Erythroblast (primary cell): ENCODE results near the gene C11orf21.
A peak's percentile ranks its signal among the peaks of the same experiment; 100 is the strongest.

Source experiments
- DNase-seq, 2 experiments: peaks; one replicate each; lab custom pipeline; 2025; lab: John Stamatoyannopoulos, UW
- GATA1 ChIP-seq: IDR thresholded peaks from 2 replicates; pipeline ENCODE4 v1.6.1; 2011; ENCODE audit warnings: low read depth, mild to moderate bottlenecking, control low read depth, low read length, moderate library complexity
- POLR2A ChIP-seq: IDR thresholded peaks from 2 replicates; pipeline ENCODE4 v1.6.1; 2011; ENCODE audit warnings: mild to moderate bottlenecking, low read length

The C11orf21 gene

DNA sequence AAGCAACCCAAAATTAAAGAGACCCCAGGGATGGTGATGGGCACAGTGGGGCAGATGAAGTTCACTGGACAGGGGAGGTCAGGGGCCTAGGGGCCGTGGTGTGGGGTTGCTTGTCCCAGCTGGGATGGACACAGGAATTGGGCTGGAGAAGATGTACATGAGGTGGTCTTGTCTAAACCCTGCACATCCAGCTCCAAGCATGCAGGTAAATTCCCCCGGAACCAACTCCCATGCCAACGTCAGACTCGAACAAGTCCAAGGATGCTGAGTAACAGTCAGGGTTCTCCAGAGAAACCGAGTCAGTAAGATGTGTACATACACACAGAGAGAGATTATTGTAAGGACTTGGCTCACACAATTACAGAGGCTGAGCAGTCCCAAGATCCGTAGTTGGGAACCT is 29.0 kb upstream of the C11orf21 start:
- TF ChIP-seq POLR2A (no peak), GATA1 (no peak)
- DNase-seq = no peak

DNA sequence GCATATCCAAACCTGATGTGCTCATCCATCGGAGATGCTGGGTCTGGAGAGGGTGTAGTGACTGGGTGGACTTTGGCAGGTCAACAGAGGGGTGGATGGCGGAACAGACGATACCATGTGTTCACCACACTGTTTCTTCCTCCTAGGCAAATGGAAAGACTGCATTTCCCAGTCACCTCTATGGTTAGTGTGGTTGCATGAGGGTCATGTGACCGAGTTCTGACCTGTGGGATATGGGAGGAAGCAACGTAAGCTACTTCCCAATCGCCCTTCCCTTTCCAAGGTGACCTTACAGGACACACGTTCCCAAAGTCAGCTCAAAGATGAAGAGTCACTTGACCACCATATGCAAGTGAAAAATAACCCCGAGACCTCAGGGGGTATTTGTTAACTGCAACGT is 27.8 kb upstream of the C11orf21 start:
- TF ChIP-seq GATA1 = no peak
- no peak for TF ChIP-seq POLR2A
- DNase-seq = no peak

- DNase-seq = no peak
- no peak for TF ChIP-seq POLR2A
- TF ChIP-seq GATA1 = no peak
Observed at GRCh38 chr11:2328656-2329354, 27.1 kb upstream of the C11orf21 start.

DNA sequence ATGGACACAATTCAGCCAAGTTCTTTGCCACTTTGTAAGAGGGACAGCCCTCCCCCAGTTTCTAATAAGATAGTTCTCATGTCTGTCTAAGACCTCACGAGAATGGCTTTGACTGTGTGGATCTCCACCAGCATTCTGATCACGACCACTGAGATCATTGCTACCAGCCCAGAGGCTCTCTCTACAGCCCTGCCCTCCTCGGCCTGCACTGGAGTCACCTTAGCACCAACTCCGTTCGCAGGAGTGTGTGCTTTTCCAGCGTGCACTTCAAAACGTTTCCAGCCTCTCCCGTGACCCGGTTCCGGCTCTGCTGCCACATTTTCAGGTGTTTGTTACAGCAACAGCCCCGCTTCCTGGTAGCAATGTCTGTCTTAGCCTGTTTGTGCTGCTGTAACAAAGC is 26.3 kb upstream of the C11orf21 start:
- no peak for TF ChIP-seq GATA1
- no peak for TF ChIP-seq POLR2A
- DNase-seq = no peak

DNA sequence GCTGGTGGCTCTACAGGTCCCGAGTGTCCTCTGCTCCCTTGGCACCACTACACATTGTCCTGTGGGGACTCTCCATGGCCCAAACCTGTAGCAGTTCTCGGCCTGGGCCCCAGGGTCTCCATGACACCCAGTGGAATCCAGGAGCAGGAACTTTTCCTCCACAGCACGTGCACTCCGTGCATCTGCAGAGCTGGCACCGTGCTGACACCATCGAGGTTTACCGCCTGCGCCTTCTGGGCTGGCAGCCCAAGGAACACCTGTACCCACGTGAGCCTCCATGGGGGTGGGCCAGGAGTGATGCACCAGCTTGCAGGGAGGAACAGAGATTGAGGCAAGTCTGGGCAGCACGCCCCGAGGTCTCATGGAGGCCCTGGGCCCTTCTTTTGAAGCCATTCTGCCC is 25.3 kb upstream of the C11orf21 start:
- DNase-seq = no peak

DNA sequence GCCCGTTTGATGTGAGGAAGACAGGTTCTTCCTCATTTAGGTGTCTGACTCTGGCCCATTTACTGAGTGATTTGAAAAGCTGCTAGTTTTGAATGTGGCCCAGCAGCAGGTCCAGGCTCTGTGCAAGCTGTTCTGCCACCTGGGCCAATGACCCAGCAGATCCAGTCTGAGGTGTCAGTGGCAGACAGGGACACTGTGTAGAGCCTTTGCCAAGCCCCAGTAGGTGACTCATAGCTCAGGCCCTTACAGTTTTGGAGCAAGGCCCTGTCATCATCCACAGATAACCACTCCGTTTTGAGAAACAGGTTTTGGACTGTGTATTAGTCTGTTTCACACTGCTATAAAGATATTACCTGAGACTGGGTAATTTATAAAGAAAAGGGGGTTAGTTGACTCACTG is 24.0 kb upstream of the C11orf21 start:
- DNase-seq = no peak
- TF ChIP-seq GATA1 (no peak), POLR2A (no peak)

More for the DNA sequence above, 25.3 kb upstream of the C11orf21 start:
- TF ChIP-seq GATA1 (no peak), POLR2A (no peak)

DNA sequence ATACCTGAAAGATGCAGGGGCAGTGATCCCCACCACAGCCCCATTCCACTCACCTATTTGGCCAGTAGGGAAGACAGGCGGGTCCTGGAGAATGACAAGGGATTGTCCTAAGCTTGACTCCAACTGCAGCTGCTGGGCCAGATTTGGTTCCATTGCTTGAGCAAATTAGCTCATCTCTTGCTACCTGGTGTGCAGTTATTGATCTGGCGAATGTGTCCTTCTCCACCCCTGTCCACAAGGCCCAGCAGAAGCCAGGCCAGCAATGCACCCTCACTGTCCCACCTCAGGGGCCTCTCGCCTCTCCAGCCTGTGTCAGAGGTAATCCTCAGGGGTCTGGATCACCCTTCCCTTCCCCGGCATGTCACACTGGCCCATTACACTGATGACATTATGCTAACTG is 23.4 kb upstream of the C11orf21 start:
- no peak for TF ChIP-seq GATA1
- TF ChIP-seq POLR2A = no peak
- no peak for DNase-seq

DNA sequence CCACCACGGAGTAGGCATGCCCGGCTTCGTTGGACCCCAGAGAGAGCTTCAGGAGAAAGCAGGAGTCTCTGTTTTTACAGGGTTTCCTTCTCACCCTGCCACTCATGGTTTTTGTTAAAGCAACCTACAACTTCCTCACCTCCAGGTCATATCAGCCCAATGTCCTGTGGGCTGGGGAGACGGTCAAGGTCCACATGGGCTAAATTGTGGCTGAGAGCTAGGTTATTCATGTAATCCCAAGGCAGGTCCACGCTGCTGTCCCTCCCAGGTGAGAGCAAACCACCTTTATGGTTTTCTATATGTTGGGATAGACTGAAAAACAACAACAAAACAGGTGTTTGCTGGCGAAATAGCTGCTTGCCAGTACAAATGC is 19.6 kb upstream of the C11orf21 start:
- TF ChIP-seq GATA1 (no peak), POLR2A (no peak)
- DNase-seq = no peak

GRCh38 chr11:2320568-2321310 is 19.0 kb upstream of the C11orf21 start:
- DNase-seq = peak in 1 of 2 experiments; percentile 41
- TF ChIP-seq POLR2A = no peak
- TF ChIP-seq GATA1 = no peak

GRCh38 chr11:2319791-2320472 is 18.2 kb upstream of the C11orf21 start:
- DNase-seq = peak; percentile 32 to 49
- TF ChIP-seq POLR2A (peak; percentile 47), GATA1 (no peak)

GRCh38 chr11:2318707-2319106 is 17.0 kb upstream of the C11orf21 start:
- peak in 1 of 2 experiments; percentile 50 for DNase-seq
- TF ChIP-seq POLR2A (no peak), GATA1 (no peak)

DNA sequence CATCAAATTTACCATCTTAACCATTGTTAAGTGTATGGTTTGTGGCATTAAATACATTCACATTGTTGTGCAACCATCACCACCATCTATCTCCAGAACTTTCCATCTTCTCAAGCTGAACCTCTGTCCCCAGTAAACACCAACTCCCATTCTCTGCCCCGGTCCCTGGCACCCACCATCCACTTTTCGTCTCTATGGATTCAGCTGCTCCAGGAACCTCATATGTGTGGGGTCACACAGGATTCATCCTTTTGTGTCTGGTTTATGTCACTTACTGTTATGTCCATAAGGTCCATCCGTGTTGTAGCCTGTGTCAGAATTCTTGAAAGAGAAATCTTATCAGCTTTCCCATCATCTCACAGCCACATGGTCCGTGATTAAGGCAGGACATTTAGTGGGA is 16.4 kb upstream of the C11orf21 start:
- TF ChIP-seq POLR2A = no peak
- no peak for TF ChIP-seq GATA1

GRCh38 chr11:2317354-2318050 is 15.8 kb upstream of the C11orf21 start:
- DNase-seq = peak; percentile 40 to 58
- TF ChIP-seq POLR2A = no peak
- TF ChIP-seq GATA1 = no peak

More for the DNA sequence above, 16.4 kb upstream of the C11orf21 start:
- peak; percentile 40 to 50 for DNase-seq

DNA sequence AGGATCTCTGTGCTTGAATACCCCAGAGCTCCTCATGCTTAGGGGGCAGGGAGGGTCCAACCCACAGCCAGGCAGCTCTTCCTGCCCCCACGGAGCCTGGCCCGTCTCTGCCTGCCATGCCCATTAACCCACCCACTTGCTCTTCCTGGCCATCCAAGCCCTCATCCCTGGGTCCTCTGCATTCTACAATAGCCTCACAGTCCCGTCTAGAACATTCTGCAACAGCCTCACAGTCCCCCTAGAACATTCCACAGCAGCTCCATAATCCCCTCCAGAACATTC is 15.2 kb upstream of the C11orf21 start:
- no peak for DNase-seq
- TF ChIP-seq GATA1 = no peak
- TF ChIP-seq POLR2A = no peak

DNA sequence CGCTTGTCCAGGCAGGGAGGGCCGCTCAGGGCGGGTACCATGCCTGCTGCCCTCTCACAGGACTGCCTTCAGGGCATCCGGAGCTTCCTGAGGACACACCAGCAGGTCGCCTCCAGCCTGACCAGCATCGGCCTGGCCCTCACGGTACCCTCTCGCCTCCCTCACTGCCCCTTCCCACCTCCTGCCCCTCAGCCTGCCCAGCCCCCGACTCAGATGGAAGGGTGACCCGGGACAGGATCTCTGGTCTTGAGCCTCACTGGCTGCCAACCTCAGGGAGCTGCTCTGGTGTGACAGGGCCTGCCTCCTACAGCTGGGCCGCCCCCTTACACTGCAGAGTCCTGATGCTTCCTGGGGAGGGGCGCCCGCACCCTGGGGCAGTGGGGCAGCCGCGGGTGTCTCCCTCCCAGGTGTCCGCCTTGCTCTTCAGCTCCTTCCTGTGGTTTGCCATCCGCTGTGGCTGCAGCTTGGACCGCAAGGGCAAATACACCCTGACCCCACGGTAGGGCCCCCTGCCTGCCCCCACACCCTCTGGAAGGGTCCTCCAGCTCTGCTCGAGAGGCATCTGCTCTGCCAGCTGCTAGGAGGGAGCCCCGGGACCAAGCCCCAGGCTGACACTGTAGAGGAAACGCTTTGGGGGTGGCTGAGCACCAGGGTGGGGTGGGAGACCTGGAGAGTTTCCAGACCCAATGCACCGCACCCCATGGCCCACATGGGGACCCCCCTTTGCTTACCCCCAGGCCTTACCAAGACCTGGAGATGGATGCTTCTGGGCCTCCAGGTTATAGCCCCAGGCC is 14.6 kb upstream of the C11orf21 start:
- peak in 1 of 2 experiments; percentile 38 for DNase-seq
- no peak for TF ChIP-seq POLR2A
- TF ChIP-seq GATA1 = no peak
